ES-I3 (cell line): ENCODE measurements around the gene MROH7.
"Not testable (repeated sequence)": the region's sequence is repeated elsewhere in the genome, so short reads cannot be mapped to it uniquely, and the experiment has no call there.

ENCODE experiments used
- H3K36me3 ChIP-seq: 2 replicates; pipeline ENCODE4 v1.6.1; 2013; ENCODE audit warnings: mild to moderate bottlenecking, low read length, control low read depth, moderate library complexity; ENCODE audit not compliant: insufficient read depth
- H3K4me1 ChIP-seq: 2 replicates; pipeline ENCODE4 v1.6.1; 2013; ENCODE audit warnings: mild to moderate bottlenecking, control low read depth, low read length; ENCODE audit not compliant: insufficient read depth
- H3K9ac ChIP-seq: 2 replicates; pipeline ENCODE4 v1.6.1; 2013; ENCODE audit warnings: low read depth, mild to moderate bottlenecking, low read length, moderate library complexity
- H3K9me3 ChIP-seq: 2 replicates; pipeline ENCODE4 v1.6.1; 2013; ENCODE audit warnings: mild to moderate bottlenecking, low read length, moderate library complexity; ENCODE audit not compliant: control insufficient read depth, insufficient read depth

MROH7 gene

GRCh38 chr1:54623216-54624007, 18.2 kb upstream of the MROH7 start, which contains the start of gene FAM151A:
TSS of gene FAM151A (minus strand) at chr1:54623525. CDS start at chr1:54623395, 130 bp downstream.
- H3K9ac ChIP-seq: no peak within 1 kb of the TSS

GRCh38 chr1:54624466-54625464, 16.8 kb upstream of the MROH7 start:
- Histone ChIP-seq H3K36me3 (no peaks in the 10 kb centered on the region), H3K9me3 (0 out of 2 replicates have a peak, but pooled peaks cover 4% of the 10 kb centered on the region), H3K9ac (no peak overlapping the region), H3K4me1 (no peaks in the 10 kb centered on the region; the same call in 1 of the 2 replicates)

More at GRCh38 chr1:54623216-54624007, 18.2 kb upstream of the MROH7 start, which contains the start of gene FAM151A:
- Histone ChIP-seq H3K9me3 (0 out of 2 replicates have a peak, but pooled peaks cover 4% of the 10 kb centered on the region), H3K36me3 (no peaks in the 10 kb centered on the region), H3K4me1 (no peaks in the 10 kb centered on the region; the same call in 1 of the 2 replicates)

- H3K4me1 ChIP-seq: no peaks in the 10 kb centered on the region
- no peaks in the 10 kb centered on the region for H3K36me3 ChIP-seq
- H3K9ac ChIP-seq: no peak overlapping the region
- 0 out of 2 replicates have a peak, but pooled peaks cover 4% of the 10 kb centered on the region for H3K9me3 ChIP-seq
Observed at GRCh38 chr1:54627196-54627595, 14.4 kb upstream of the MROH7 start.

DNA sequence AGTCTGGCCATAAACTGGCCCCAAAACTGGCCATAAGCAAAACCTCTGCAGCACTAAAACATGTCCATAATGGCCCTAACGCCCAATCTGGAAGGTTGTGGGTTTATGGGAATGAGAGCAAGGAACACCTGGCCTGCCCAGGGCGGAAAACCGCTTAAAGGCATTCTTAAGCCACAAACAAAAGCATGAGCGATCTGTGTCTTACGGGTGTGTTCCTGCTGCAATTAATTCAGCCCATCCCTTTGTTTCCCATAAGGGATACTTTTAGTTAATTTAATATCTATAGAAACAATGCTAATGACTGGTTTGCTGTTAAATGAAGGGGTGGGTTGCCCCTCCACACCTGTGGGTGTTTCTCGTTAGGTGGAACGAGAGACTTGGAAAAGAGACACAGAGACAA, 5.8 kb upstream of the MROH7 start:
- H3K9ac ChIP-seq, H3K9me3 ChIP-seq, H3K36me3 ChIP-seq, H3K4me1 ChIP-seq: not testable (repeated sequence)

DNA sequence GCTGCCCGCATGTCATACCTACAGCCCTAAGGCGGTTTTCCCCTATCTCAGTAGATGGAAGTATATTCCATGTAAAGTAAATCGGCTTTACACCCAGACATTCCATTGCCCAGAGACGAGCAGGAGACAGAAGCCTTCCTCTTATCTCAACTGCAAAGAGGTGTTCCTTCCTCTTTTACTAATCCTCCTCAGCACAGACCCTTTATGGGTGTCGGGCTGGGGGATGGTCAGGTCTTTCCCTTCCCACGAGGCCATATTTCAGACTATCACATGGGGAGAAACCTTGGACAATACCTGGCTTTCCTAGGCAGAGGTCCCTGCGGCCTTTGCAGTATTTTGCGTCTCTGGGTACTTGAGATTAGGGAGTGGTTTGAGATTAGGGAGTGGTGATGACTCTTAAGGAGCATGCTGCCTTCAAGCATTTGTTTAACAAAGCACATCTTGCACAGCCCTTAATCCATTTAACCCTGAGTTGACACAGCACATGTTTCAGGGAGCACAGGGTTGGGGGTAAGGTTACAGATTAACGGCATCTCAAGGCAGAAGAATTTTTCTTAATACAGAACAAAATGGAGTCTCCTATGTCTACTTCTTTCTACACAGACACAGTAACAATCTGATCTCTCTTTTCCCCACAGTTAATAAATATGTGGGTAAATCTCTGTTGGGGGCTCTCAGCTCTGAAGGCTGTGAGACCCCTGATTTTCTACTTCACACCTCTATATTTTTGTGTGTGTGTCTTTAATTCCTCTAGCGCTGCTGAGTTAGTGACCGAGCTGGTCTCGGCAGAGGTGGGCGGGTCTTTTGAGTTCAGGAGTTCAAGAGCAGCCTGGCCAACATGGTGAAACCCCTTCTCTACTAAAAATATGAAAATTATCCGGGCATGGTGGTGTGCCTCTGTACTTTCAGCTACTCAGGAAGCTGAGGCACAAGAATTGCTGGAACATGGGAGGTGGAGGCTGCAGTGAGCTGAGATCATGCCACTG, 4.8 kb upstream of the MROH7 start:
- H3K36me3 ChIP-seq, H3K9ac ChIP-seq, H3K4me1 ChIP-seq, H3K9me3 ChIP-seq: not testable (repeated sequence)

- H3K36me3 ChIP-seq: no peaks in the 10 kb centered on the region
- peaks cover 3% of the 10 kb centered on the region; the same call in 1 of the 2 replicates for H3K9me3 ChIP-seq
- H3K9ac ChIP-seq: no peak overlapping the region
- no peaks in the 10 kb centered on the region for H3K4me1 ChIP-seq
Observed at GRCh38 chr1:54640361-54640760, 1.2 kb upstream of the MROH7 start.

GRCh38 chr1:54643736-54644135, 2.1 kb downstream of the MROH7 start:
- H3K36me3 ChIP-seq: no peaks in the 10 kb centered on the region
- H3K9me3 ChIP-seq: no peaks in the 10 kb centered on the region
- no peaks in the 10 kb centered on the region for H3K4me1 ChIP-seq
- no peak overlapping the region for H3K9ac ChIP-seq

DNA sequence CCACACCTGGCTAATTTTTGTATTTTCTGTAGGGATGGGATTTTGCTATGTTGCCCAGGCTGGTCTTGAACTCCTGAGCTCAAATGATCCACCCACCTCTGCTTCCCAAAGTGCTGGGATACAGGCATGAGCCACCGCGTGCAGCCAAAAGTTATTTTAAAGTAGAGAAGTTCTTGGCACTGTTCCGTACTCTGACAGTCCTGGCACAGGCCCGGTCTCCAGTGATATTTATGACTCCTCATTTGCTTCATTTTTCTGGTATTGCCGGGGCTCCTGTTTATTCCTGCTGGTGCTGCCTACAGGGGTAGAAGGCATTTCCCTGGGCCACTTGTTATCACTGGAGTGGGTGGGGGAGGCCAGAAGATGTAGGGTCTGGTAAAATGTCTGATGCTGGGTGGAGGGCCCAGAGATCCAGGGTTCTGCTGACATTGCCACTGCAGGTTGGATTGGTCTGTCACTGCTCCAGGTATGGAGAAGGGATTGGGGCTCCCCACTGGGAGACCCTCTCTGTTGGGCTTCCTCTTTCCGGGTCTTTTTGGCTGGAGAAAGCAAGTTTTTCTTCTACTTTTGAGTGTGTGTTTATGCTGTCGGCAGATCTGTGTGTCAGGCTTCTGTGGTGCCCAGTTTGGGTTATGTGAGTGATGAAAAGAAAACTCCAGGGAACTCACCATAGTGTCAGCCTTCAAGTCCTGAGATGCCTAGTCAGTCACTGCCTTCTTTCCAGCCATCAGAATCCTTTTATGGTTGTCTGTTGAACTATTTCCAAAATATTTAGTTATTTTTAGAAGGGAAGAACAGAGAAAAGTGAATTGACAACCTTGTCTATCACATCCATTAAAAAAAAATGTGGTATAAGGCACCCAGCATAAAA, 4.5 kb downstream of the MROH7 start:
- H3K36me3 ChIP-seq: no peaks in the 10 kb centered on the region

DNA sequence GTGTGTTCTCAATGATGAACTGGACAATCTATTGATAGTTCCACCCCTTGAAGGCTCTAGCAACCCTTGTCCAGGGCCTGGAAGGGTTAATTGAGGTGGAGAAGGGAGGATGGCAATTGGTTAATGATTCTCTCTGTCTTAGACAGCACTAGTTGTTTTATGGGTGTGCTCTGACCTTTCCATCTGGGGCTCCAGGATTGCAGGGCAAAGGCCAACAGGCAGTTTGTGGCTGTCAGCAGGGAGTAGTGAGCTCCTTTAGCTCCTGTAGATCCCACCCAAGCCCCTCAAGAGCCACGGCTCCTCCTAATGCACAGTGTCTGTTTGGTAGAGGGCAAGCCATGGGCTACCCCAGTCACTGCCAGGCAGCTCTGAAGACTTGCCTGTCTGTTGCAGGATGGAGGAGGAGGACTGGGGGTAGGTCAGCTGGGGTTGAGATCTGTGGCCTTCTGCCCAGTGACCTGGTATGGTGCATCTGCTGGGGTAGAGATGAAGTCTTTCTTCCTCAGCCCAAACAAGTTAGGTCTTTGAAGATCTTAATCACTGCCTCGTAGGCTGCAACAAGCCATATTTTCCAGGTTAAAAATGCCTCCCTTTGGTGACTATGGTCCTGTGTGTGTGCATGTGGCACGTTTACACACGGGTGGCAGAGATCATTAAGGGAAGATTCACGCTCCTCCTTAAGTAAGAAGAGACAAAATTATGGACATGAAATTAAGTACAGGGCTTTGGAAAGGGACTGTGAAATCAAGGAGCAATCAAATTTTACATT, 7.7 kb downstream of the MROH7 start:
- Histone ChIP-seq H3K9ac (no peak overlapping the region), H3K9me3 (no peaks in the 10 kb centered on the region), H3K36me3 (no peaks in the 10 kb centered on the region), H3K4me1 (no peaks in the 10 kb centered on the region)

More for the DNA sequence above, 4.5 kb downstream of the MROH7 start:
- H3K4me1 ChIP-seq: no peaks in the 10 kb centered on the region
- no peaks in the 10 kb centered on the region for H3K9me3 ChIP-seq
- no peak overlapping the region for H3K9ac ChIP-seq

- Histone ChIP-seq H3K9me3 (no peaks in the 10 kb centered on the region), H3K9ac (no peak overlapping the region), H3K36me3 (no peaks in the 10 kb centered on the region), H3K4me1 (no peaks in the 10 kb centered on the region)
Observed at GRCh38 chr1:54649921-54650320, 8.3 kb downstream of the MROH7 start.

DNA sequence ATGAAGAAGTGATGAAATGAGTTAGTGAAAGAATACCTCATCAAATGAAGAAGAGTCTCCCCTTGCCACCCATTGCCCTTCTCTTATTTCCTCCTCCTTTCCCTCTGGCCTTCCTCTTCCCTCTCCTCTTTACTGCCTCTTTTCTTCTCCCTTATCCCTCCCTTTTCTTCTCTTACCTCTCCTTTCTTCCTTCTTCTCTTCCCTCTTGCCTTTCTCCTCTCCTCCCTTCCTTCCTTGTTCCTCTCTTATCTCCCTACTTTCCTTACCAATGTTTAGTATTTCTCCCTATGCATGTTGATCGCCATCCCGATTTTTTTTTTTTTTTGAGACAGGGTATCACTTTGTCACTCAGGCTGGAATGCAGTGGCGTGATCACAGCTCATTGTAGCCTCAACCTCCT, 8.8 kb downstream of the MROH7 start:
- Histone ChIP-seq H3K9ac (no peak overlapping the region), H3K4me1 (no peaks in the 10 kb centered on the region), H3K9me3 (no peaks in the 10 kb centered on the region), H3K36me3 (no peaks in the 10 kb centered on the region)

- Histone ChIP-seq H3K9me3 (no peaks in the 10 kb centered on the region), H3K4me1 (no peaks in the 10 kb centered on the region), H3K36me3 (no peaks in the 10 kb centered on the region), H3K9ac (no peak overlapping the region)
Observed at GRCh38 chr1:54651608-54652007, 10.0 kb downstream of the MROH7 start.
